Loucy (cell line): ENCODE results near the gene GPR26.

Experiments
- H2AFZ ChIP-seq: fragments of 200-600 bp; sonication (generic); 2 replicates; pipeline ENCODE4 v1.6.0; 2016; ENCODE audit warnings: antibody characterized with exemption, mild to moderate bottlenecking, low read length, moderate library complexity
- H3F3A ChIP-seq: fragments of 200-600 bp; 2 replicates; pipeline ENCODE4 v1.6.0; 2016; ENCODE audit warnings: antibody characterized with exemption, low read depth, mild to moderate bottlenecking
- H3K27me3 ChIP-seq: fragments of 200-600 bp; sonication (generic); 2 replicates; pipeline ENCODE4 v1.6.1; 2014; ENCODE audit warnings: low read length, mild to moderate bottlenecking; ENCODE audit not compliant: insufficient read depth, poor library complexity, severe bottlenecking
- H3K36me3 ChIP-seq: fragments of 200-600 bp; sonication (generic); 2 replicates; pipeline ENCODE4 v1.6.1; 2016; ENCODE audit warnings: low read length; ENCODE audit not compliant: insufficient read depth
- H3K4me1 ChIP-seq: fragments of 200-600 bp; sonication (generic); 2 replicates; pipeline ENCODE4 v1.5.1; 2014; ENCODE audit warnings: low read length, mild to moderate bottlenecking; ENCODE audit not compliant: insufficient read depth, poor library complexity, severe bottlenecking
- H3K4me2 ChIP-seq: fragments of 200-600 bp; sonication (generic); 2 replicates; pipeline ENCODE4 v1.6.0; 2014; ENCODE audit warnings: antibody characterized with exemption, low read length, low read depth, mild to moderate bottlenecking; ENCODE audit not compliant: poor library complexity, severe bottlenecking
- H3K4me3 ChIP-seq: fragments of 200-600 bp; sonication (generic); 2 replicates; pipeline ENCODE4 v1.5.1; 2014; ENCODE audit warnings: low read length, mild to moderate bottlenecking, mixed read lengths; ENCODE audit not compliant: poor library complexity, severe bottlenecking
- H3K79me2 ChIP-seq: fragments of 200-600 bp; sonication (generic); 2 replicates; pipeline ENCODE4 v1.6.1; 2014; ENCODE audit warnings: low read length; ENCODE audit not compliant: insufficient read depth
- H3K9ac ChIP-seq: fragments of 200-600 bp; sonication (generic); 2 replicates; pipeline ENCODE4 v1.6.0; 2014; ENCODE audit warnings: mild to moderate bottlenecking, low read depth, low read length, moderate library complexity; ENCODE audit not compliant: poor library complexity, severe bottlenecking
- H3K9me2 ChIP-seq: fragments of 200-600 bp; sonication (generic); replicated peaks from 2 replicates; pipeline ENCODE4 v1.6.1; 2016; ENCODE audit warnings: low read depth, low read length, mixed read lengths
- H3K9me3 ChIP-seq: fragments of 200-600 bp; sonication (generic); 2 replicates; pipeline ENCODE4 v1.6.1; 2014; ENCODE audit warnings: mild to moderate bottlenecking, antibody characterized with exemption, low read length, low read depth; ENCODE audit not compliant: insufficient read depth
- H4K20me1 ChIP-seq: fragments of 200-600 bp; sonication (generic); 2 replicates; pipeline ENCODE4 v1.6.0; 2014; ENCODE audit warnings: antibody characterized with exemption, low read length, mild to moderate bottlenecking; ENCODE audit not compliant: insufficient read depth, poor library complexity, severe bottlenecking
- EZH2phosphoT487 ChIP-seq: fragments of 200-600 bp; IDR thresholded peaks from 2 replicates; pipeline ENCODE4 v1.6.1; 2018; ENCODE audit warnings: antibody characterized with exemption, mild to moderate bottlenecking, moderate library complexity, borderline replicate concordance
- TF ChIP-seq, protein P1 (sequence below): fragments of 200-600 bp; sonication (generic); conservative IDR thresholded peaks from 2 replicates; pipeline ENCODE4 v1.5.1; 2014; ENCODE audit warnings: mild to moderate bottlenecking, antibody characterized with exemption, low read length

GPR26 gene

DNA sequence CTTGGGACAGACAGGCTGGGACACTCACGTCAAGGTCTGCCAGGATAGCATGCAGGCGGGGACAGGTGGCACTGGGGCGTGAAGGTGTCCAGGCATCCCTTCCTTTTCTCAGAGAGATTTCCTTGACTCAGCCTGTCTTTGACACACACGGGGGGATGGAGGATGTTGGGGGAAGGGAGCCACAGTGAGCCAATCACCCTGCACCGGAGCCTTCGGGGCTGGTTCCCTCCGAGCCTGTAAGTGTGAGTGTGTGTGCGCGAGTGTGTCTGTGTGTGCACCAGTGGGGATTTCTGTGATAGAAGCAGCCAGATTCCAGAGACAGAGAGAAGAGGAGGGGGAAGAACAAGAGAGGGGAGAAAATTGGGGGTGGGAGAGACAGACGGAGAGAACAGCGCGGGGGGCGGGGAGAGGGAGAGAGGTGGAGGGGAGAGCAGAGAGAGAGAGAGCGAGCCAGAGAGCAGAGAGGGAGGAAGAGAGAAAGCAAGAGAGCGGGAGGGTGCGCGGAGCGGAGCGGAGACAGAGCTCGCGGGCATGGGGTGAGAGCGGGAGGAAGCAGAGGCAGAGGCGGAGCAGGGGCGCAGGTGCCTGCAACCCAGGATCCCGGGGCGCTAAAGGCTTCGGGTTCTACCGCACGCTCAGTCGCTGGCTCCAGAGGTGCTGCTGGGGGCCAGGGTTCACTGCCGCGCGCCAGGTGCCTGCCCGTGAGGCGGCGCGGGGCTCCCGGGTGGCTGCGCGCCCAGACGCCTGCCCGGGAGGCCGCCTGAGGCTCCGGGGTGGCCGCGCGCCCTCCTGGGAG is 466 bp upstream of the GPR26 start:
- Histone ChIP-seq H3K9ac (no peak overlapping the region), H2AFZ (no peak overlapping the region), H3K36me3 (no peaks in the 10 kb centered on the region), H3F3A (no peaks in the 10 kb centered on the region), H3K4me3 (no peak overlapping the region), H3K9me3 (peaks cover 8% of the 10 kb centered on the region; the same call in 1 of the 2 replicates), H3K9me2 (no peaks in the 10 kb centered on the region), H3K4me2 (no peak overlapping the region), H3K27me3 (no peaks in the 10 kb centered on the region), H3K4me1 (no peaks in the 10 kb centered on the region), H4K20me1 (no peaks in the 10 kb centered on the region), H3K79me2 (no peaks in the 10 kb centered on the region)
- TF ChIP-seq, protein P1, sequence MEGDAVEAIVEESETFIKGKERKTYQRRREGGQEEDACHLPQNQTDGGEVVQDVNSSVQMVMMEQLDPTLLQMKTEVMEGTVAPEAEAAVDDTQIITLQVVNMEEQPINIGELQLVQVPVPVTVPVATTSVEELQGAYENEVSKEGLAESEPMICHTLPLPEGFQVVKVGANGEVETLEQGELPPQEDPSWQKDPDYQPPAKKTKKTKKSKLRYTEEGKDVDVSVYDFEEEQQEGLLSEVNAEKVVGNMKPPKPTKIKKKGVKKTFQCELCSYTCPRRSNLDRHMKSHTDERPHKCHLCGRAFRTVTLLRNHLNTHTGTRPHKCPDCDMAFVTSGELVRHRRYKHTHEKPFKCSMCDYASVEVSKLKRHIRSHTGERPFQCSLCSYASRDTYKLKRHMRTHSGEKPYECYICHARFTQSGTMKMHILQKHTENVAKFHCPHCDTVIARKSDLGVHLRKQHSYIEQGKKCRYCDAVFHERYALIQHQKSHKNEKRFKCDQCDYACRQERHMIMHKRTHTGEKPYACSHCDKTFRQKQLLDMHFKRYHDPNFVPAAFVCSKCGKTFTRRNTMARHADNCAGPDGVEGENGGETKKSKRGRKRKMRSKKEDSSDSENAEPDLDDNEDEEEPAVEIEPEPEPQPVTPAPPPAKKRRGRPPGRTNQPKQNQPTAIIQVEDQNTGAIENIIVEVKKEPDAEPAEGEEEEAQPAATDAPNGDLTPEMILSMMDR, result no peak
- no peak for TF ChIP-seq EZH2phosphoT487

DNA sequence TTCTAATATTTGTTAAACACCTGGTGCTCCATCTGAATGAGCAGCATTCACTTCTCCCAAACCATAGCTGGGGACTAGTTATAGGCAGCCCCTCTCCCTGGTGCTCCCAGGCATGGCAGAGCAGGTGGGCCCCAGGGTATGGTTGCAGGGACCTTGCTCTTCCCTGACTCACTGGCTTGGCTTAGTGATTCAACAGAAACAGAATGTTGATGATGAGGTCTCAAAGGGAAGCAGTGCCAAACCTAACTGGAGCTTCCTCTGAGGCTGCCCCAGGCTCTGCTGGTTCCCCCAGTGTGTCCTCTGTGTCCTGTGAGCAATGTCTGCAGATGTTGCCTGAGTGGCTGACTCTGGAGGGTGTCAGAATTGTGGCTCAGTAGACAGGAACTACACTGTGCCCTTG is 3.7 kb downstream of the GPR26 start:
- no peak overlapping the region for H2AFZ ChIP-seq

DNA sequence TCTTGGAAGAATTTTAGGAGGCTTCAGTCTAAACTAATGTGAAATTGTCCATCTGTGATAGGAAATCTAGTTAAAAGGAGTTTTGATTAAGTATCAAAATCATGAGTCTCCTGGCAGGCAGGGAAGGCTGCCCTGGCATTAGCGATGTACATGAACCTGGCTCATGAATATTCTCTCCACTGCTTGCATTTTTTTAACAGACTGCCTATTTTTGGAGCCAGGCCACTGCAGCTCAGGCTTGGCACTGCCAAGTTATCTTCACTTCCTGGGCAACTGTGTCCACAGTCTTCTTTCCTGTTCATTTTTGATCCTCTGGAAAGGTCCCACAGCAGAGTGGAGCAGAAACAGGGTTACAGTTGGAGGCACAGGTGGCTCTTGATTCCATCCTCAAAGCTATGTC is 7.0 kb downstream of the GPR26 start:
- Histone ChIP-seq H3K27me3 (no peaks in the 10 kb centered on the region), H3K79me2 (no peaks in the 10 kb centered on the region), H3K4me3 (no peak overlapping the region), H4K20me1 (no peaks in the 10 kb centered on the region), H3K9me2 (no peaks in the 10 kb centered on the region), H3K4me2 (no peak overlapping the region), H3F3A (no peaks in the 10 kb centered on the region), H3K4me1 (no peaks in the 10 kb centered on the region), H3K9ac (no peak overlapping the region), H3K36me3 (no peaks in the 10 kb centered on the region), H3K9me3 (peaks cover 12% of the 10 kb centered on the region; the same call in 1 of the 2 replicates), H2AFZ (no peak overlapping the region)
- TF ChIP-seq, protein P1, result no peak
- TF ChIP-seq EZH2phosphoT487, result no peak

More for the DNA sequence above, 3.7 kb downstream of the GPR26 start:
- Histone ChIP-seq H3K4me2 (no peak overlapping the region), H4K20me1 (no peaks in the 10 kb centered on the region), H3K36me3 (no peaks in the 10 kb centered on the region), H3K27me3 (no peaks in the 10 kb centered on the region), H3K4me1 (no peaks in the 10 kb centered on the region), H3K9ac (no peak overlapping the region), H3K9me3 (peaks cover 12% of the 10 kb centered on the region; the same call in 1 of the 2 replicates), H3K4me3 (no peak overlapping the region), H3K9me2 (no peaks in the 10 kb centered on the region), H3K79me2 (no peaks in the 10 kb centered on the region), H3F3A (no peaks in the 10 kb centered on the region)
- TF ChIP-seq, protein P1, result no peak
- TF ChIP-seq EZH2phosphoT487, result no peak
